Parathyroid adenoma (tissue), 2 donors: Measurements from ENCODE around the gene MYORG.

Experiments used
- H2AFZ ChIP-seq: fragments of 300-600 bp; sonication (generic); one replicate; pipeline ENCODE4 v1.7.0; 2017; ENCODE audit warnings: antibody characterized with exemption, mild to moderate bottlenecking
- H3K27ac ChIP-seq: fragments of 300-600 bp; sonication (generic); one replicate; pipeline ENCODE4 v1.7.0; 2017
- H3K27me3 ChIP-seq: fragments of 300-600 bp; sonication (generic); one replicate; pipeline ENCODE4 v1.7.0; 2017; ENCODE audit warnings: low read length; ENCODE audit not compliant: control insufficient read depth, insufficient read depth
- H3K36me3 ChIP-seq: fragments of 300-600 bp; sonication (generic); one replicate; pipeline ENCODE4 v1.7.0; 2017; ENCODE audit warnings: low read length; ENCODE audit not compliant: control insufficient read depth, insufficient read depth
- H3K4me1 ChIP-seq: fragments of 300-600 bp; sonication (generic); one replicate; pipeline ENCODE4 v1.7.0; 2017; ENCODE audit warnings: control low read depth
- H3K4me2 ChIP-seq: fragments of 300-600 bp; sonication (generic); one replicate; pipeline ENCODE4 v1.7.0; 2017; ENCODE audit warnings: low read length
- H3K4me3 ChIP-seq: fragments of 300-600 bp; sonication (generic); one replicate; pipeline ENCODE4 v1.7.0; 2017; ENCODE audit warnings: low read depth, low read length
- H3K79me2 ChIP-seq: fragments of 300-600 bp; sonication (generic); one replicate; pipeline ENCODE4 v1.7.0; 2017; ENCODE audit warnings: control low read depth
- H3K9ac ChIP-seq: fragments of 300-600 bp; sonication (generic); one replicate; pipeline ENCODE4 v1.7.0; 2017; ENCODE audit warnings: mild to moderate bottlenecking
- H3K9me3 ChIP-seq: fragments of 300-600 bp; sonication (generic); one replicate; pipeline ENCODE4 v1.7.0; 2017; ENCODE audit warnings: low read length; ENCODE audit not compliant: control insufficient read depth
- CTCF ChIP-seq: fragments of 300-600 bp; sonication (generic); IDR thresholded peaks from one replicate; pipeline ENCODE4 v1.7.0; 2017; ENCODE audit warnings: antibody characterized with exemption, mild to moderate bottlenecking
- donor health status: primary hyperparathyroidism.

The MYORG gene

GRCh38 chr9:34334916-34335315, 41.8 kb downstream of the MYORG start:
- Histone ChIP-seq H3K9me3 (no peaks in the 10 kb centered on the region), H3K4me2 (no peak overlapping the region), H3K9ac (no peak overlapping the region), H3K4me3 (no peak overlapping the region), H3K27ac (no peak overlapping the region), H3K79me2 (no peaks in the 10 kb centered on the region), H2AFZ (no peak overlapping the region), H3K27me3 (no peaks in the 10 kb centered on the region), H3K36me3 (no peaks in the 10 kb centered on the region), H3K4me1 (peaks cover 2% of the 10 kb centered on the region)
- TF ChIP-seq CTCF = no peak

GRCh38 chr9:34334337-34334824, 42.3 kb downstream of the MYORG start:
- no peak overlapping the region for H3K4me3 ChIP-seq
- no peaks in the 10 kb centered on the region for H3K27me3 ChIP-seq
- H3K4me2 ChIP-seq = no peak overlapping the region
- no peak overlapping the region for H3K27ac ChIP-seq
- no peaks in the 10 kb centered on the region for H3K79me2 ChIP-seq
- no peaks in the 10 kb centered on the region for H3K9me3 ChIP-seq
- H3K9ac ChIP-seq = no peak overlapping the region
- TF ChIP-seq CTCF = no peak
- H3K36me3 ChIP-seq = no peaks in the 10 kb centered on the region
- peaks cover 2% of the 10 kb centered on the region for H3K4me1 ChIP-seq
- no peak overlapping the region for H2AFZ ChIP-seq

- peaks cover 2% of the 10 kb centered on the region for H3K4me1 ChIP-seq
- no peaks in the 10 kb centered on the region for H3K27me3 ChIP-seq
- H3K4me2 ChIP-seq = no peak overlapping the region
- H3K36me3 ChIP-seq = no peaks in the 10 kb centered on the region
- no peak overlapping the region for H3K27ac ChIP-seq
- no peaks in the 10 kb centered on the region for H3K79me2 ChIP-seq
- no peak for TF ChIP-seq CTCF
- no peak overlapping the region for H3K9ac ChIP-seq
- H3K4me3 ChIP-seq = no peak overlapping the region
- no peak overlapping the region for H2AFZ ChIP-seq
- no peaks in the 10 kb centered on the region for H3K9me3 ChIP-seq
These were observed 42.9 kb downstream of the MYORG start for GRCh38 chr9:34333836-34334235.

- Histone ChIP-seq H3K9ac (no peak overlapping the region), H3K4me3 (no peak overlapping the region), H3K36me3 (no peaks in the 10 kb centered on the region), H3K4me1 (peaks cover 2% of the 10 kb centered on the region), H3K4me2 (no peak overlapping the region), H3K9me3 (no peaks in the 10 kb centered on the region), H3K79me2 (no peaks in the 10 kb centered on the region), H3K27ac (no peak overlapping the region), H3K27me3 (no peaks in the 10 kb centered on the region), H2AFZ (no peak overlapping the region)
- peak; percentile 26 for TF ChIP-seq CTCF
These were observed 44.4 kb downstream of the MYORG start for GRCh38 chr9:34332076-34332964.

GRCh38 chr9:34331196-34331595, 45.5 kb downstream of the MYORG start:
- Histone ChIP-seq H3K9me3 (no peaks in the 10 kb centered on the region), H3K4me2 (no peak overlapping the region), H2AFZ (no peak overlapping the region), H3K4me3 (no peak overlapping the region), H3K27ac (no peak overlapping the region), H3K79me2 (no peaks in the 10 kb centered on the region), H3K9ac (no peak overlapping the region), H3K27me3 (no peaks in the 10 kb centered on the region), H3K36me3 (no peaks in the 10 kb centered on the region), H3K4me1 (peaks cover 6% of the 10 kb centered on the region)
- TF ChIP-seq CTCF = no peak
